Erythroblast (primary cell): Measurements from ENCODE around the gene KDM4C.

Experiments used
- GATA1 ChIP-seq: IDR thresholded peaks from 2 replicates; pipeline ENCODE4 v1.6.1; 2011; ENCODE audit warnings: low read depth, mild to moderate bottlenecking, control low read depth, low read length, moderate library complexity
- POLR2A ChIP-seq: IDR thresholded peaks from 2 replicates; pipeline ENCODE4 v1.6.1; 2011; ENCODE audit warnings: mild to moderate bottlenecking, low read length

DNA sequence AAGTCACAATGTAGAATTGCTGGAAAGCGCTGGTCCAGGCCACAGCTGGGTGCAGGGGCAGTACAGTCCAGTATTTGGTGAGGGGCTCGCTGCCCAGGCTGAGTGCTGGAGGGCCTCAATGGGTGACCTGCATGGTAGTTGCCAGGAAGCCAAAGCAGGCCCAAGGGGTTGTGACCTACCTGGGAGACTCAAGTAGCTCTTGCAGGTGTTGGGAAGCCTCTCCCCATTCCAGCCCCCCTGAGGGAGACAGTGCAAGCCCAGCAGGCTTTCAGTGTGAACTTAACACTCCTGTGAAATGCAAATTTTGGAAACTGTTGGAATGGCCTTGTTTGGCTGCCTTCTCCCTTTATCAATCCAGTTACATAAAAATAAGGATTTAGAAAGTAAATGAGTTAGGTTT is 13.9 kb downstream of the KDM4C start:
- TF ChIP-seq POLR2A (no peak), GATA1 (no peak)
